Activated gamma-delta T cell treated with anti-CD3 and anti-CD28 coated beads, Interleukin-2, amount 50 U/mL, for 16 hours (primary cell): ENCODE data around the gene SYNC.
"Not testable (repeated sequence)": the region's sequence is repeated elsewhere in the genome, so short reads cannot be mapped to it uniquely, and the experiment has no call there.

Source experiments
- DNase-seq: peaks from one replicate; pipeline ENCODE4 v3.0.0-alpha.2; 2020; ENCODE audit warnings: low read depth

Gene SYNC

DNA sequence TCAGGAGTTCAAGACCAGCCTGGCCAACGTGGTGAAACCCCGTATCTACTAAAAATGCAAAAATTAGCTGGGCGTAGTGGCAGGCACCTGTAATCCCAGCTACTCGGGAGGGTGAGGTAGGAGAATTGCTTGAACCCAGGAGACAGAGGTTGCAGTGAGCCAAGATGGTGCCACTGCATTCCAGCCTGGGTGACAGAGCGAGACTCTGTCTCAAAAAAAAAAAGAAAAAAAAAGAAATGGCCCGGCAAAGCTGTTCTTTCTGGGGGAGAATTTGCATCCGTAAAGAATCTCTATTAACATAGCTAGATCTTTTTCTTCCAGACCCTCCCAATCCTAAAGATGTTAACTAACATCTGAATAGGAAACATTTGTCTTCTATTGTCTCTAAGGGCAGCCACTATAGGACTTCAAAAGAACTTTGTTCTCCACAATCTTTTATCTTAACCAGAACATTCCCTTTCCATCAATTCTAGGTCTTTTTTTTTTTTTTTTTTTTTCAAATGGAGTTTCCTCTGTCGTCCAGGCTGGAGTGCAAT lies 60.2 kb downstream of the SYNC start:
- DNase-seq: not testable (repeated sequence)

- DNase-seq: no peak
Observed at GRCh38 chr1:32639489-32640075, 63.0 kb downstream of the SYNC start.

- no peak for DNase-seq
Observed at GRCh38 chr1:32636914-32637645, 65.5 kb downstream of the SYNC start.

- DNase-seq: no peak
Observed at GRCh38 chr1:32635508-32636277, 66.9 kb downstream of the SYNC start.

DNA sequence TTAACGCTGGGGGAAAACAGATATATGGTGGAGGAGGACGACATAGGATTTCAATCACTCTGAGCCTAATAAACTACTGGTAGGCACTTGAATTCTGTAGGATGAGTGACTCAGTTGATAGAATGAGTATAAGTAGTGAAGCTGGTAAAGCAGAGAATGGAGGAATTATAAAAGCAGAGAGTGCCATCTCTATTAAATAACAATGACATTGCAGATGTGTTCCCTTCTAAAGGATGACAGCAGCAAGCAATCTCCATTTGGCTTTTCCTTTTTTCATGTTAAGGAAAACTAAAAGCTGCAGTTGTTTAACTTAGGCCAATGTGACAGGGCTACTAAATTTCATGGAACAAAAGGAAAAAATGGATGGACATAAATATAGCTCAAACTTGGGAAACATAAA lies 69.7 kb downstream of the SYNC start:
- no peak for DNase-seq

GRCh38 chr1:32630173-32630572 lies 72.4 kb downstream of the SYNC start:
- DNase-seq: not testable (repeated sequence)
